ENCODE results near the gene SULT1A1.
"Not testable (repeated sequence)": the region's sequence is repeated elsewhere in the genome, so short reads cannot be mapped to it uniquely, and the experiment has no call there.

Gene SULT1A1

DNA sequence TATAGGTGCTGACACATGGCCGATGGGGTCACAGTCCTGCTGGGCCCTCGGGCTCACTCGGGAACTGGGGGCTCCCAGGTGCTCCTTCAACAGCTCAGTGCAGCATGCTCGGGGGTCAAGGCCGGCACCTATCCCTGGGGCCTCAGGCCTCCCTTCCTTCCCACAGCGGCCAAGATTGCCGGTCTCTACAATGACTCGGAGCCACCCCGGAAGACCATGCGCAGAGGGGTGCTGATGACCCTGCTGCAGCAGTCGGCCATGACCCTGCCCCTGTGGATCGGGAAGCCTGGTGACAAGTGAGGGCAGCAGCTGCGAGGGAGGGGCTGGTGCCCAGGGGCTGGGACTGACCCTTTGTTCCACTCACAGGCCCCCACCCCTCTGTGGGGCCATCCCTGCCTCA, 19.9 kb downstream of the SULT1A1 start:
- no peak for DNase-seq

DNA sequence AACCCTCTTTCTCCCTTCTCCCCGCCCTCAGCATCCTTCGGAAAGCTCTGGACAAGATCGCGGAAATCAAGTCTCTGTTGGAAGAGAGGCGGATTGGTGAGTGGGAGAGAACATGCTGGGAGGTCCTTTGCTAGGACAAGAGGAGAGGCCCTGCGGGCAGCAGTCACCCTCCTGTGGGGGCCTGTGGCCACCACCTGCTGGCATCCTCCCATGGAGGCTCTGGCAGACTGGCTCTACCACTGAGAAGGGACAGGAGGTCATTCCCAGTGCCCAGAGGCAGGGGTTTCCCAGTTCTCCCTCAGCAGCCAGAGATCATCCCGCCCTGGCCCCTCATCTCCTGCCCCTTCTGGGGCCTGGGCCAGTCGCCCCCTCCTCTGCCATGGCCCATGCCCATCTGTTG, 20.8 kb downstream of the SULT1A1 start:
- no peak for DNase-seq

DNA sequence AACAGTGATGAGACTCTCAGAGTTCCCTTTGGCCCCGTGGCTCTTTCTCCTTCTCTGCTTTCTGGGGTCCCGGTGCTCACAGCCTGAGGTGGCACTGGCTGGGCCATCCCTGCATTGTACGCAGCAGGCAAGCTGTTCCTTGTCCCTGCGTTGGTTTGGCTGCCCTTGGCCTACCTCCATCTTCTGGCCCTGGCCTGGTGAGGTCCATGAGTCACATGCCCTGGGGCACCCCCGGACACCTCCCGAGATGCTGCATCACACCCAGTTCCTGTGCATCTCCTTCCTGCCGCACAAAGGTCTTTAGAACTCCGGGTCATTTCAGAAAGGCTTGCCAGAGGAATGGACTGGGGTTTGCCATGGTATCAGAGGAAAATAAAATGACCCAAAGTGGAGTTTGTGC, 22.5 kb downstream of the SULT1A1 start:
- DNase-seq: no peak

DNA sequence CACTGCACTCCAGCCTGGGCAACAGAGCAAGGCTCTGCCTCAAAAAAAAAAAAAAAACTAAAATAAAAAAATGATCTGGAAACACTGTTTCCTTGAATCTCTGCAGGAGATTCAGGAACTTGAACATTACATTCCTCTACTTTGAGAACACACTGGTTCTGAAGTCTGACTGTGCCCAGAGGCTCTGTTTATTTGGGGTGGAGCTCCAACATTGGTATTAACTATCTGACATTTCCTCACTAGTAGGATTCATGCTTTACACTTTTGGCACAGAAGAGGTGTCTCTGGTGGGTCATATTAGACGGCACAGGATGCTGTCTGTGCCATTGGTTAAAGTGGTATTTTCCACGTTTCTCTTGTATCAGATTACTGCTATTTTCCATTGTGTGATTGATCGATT, 23.4 kb downstream of the SULT1A1 start:
- no peak for DNase-seq

DNA sequence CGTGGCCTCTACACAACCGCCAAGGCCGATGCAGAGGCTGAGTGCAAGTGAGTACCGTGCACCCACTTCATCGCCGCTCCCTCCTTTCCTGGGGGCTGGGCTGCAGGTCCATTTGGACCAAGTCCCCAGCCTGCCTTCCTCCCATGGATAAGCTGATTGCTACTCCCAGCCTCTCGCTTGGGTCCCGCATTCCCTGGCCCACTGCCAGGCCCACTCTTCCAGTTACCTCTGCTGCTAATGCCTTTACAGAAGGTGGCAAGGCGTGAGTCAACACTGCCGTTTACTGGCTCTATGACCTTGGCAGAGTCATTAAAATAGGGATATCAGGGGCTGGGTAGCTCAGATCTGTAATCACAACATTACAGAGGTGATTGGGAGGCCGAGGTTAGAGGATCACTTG, 24.2 kb downstream of the SULT1A1 start:
- DNase-seq: no peak

DNA sequence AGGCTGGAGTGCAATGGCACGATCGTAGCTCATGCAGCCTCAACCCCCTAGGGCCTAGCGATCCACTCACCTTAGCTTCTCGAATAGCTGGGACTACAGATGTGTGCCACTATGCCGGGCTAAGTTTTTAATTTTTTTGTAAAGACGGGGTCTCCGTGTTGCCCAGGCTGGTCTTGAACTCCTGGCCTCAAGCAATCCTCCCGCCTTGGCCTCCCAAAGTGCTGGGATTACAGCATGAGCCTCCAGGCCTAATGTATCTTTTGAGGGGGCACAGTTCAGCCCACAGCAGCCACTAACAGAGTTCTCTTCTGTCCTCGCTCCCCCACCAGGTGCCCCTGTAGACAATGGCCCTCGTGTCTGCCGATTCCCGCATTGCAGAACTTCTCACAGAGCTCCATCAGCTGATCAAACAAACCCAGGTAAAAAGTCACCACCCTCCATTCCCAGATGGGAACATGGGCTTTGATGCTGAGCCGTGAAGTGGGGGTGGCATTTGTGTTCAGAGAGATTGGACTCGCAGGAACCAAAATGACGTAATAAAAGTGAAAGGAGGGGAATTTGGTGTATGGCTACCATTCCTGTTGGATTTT, 29.0 kb downstream of the SULT1A1 start:
- DNase-seq: no peak

DNA sequence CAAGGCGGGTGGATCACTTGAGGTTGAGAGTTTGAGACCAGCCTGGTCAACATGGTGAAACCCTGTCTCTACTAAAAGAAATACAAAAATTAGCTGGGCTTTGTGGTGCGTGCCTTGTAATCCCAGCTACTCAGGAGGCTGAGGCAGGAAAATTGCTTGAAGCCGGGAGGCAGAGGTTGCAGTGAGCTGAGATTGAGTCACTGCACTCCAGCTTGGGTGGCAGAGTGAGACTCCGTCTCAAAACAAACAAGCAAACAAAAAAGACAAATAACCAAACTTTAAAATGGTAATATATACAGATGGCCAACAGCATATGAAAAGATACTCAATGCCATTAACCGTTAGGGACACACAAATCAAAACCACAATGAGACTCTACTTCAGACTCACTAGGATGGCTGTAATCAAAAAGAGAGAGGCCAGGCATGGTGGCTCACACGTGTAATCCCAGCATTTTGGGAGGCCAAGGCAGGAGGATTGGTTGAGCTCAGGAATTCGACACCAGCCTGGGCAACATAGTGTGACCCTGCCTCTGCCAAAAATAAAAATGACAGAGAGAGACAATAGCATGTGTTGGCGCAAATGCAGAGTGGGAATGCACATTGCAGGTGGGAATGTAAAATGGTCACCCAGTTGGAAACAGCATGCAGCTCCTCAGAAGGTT, 34.3 kb downstream of the SULT1A1 start:
- DNase-seq: no peak

DNA sequence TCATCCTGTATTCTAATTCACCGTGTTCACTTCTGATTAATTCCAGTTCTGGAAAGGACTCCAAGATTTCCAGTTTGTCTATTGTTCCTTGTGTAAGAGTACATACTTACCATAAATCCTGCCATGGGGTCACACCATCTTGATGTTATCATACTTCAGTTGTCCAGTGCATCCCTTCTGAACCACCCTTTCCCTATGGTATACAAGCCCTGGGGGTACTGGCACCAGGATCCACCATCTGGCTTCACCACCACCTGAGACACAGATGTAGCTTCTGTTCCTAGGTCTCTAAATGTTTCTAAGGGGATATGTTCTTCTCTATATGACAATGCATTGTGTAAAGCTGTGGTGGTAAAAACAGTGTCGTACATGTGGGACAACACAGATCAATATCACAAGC, 34.9 kb downstream of the SULT1A1 start:
- no peak for DNase-seq

DNA sequence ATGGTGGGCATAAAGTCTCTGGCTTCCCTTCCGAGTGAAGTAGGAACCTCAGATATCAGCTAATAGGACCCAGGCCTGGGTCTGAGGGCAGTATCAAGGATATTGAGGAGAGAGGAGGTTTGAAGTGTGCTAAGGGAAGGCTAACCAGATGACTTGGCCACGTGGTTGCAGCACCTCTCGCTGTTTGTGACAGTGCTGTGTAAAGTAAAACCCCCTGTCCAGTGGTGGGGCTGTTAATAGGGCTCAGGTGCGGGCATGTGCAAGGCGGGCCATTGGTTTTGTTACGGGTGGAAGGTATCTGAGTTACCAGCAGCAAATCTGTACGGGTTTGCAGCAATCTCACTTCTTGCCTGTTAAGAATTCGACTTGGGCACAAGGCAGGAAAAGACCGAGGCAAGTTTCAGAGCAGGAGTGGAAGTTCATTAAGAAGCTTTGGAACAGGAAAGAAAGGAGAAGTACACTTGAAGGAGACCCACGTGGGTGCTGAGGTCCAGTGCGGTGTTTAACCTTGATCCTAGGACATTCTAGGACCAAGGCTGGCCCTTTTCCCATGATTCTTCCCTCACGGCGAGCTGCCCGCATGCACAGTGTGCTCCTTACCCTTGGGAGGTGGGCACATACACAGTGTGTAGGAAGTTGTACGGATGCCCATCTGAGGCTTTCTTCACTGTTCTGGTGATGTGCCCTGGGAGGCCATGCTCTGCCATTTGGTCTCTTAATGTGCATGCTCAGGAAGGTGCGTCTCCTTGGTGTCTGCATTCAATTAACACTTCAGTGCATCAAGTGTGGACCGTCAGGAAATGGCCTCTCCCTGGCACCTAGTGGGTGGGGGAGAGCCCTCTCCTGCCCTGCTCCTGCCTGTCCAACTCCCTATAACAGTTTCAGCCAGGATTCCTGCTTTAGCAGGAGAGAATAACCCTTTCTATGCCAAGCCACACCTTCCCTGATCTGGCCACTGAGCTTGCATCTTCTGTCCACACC, 35.8 kb downstream of the SULT1A1 start:
- DNase-seq: no peak

DNA sequence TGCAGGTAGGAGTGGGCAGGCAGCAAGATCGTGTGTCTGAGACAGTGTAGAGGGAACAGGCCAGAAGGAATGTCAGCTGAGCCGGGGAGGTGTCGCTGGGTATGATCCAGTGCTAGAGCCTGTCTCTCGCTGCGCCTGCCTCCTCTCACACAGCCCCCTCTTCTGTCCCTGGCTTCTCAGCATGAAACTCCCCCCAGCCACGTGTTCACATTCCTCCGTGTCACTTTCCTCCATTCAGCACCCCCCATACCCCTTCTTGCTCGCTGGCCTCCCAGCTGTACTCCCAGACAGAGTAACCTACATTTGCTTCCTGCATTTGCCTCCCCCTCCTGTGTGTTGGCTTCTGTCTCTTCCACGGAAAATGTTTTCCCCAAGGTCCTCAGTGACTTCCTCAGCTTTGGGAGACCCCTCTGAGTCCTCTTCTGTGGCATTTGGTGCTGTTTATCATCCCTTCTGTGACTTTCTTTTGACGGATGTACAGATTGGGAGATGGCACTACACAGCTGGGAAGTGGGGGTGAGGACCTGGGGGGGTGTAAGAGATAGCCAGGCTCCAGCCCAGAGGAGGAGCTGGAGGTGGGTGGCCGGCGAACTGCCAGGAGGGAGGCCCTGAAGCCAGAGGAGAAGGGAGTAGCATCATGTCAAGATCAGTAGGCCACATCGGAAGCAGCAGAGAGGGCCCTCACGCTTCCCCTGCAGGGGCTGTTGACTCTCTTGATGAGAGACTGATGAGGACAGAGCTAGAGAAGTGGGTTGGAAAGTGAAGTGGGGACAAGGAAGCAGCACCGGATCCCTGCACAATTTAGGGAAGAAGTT, 36.9 kb downstream of the SULT1A1 start:
- no peak for DNase-seq

DNA sequence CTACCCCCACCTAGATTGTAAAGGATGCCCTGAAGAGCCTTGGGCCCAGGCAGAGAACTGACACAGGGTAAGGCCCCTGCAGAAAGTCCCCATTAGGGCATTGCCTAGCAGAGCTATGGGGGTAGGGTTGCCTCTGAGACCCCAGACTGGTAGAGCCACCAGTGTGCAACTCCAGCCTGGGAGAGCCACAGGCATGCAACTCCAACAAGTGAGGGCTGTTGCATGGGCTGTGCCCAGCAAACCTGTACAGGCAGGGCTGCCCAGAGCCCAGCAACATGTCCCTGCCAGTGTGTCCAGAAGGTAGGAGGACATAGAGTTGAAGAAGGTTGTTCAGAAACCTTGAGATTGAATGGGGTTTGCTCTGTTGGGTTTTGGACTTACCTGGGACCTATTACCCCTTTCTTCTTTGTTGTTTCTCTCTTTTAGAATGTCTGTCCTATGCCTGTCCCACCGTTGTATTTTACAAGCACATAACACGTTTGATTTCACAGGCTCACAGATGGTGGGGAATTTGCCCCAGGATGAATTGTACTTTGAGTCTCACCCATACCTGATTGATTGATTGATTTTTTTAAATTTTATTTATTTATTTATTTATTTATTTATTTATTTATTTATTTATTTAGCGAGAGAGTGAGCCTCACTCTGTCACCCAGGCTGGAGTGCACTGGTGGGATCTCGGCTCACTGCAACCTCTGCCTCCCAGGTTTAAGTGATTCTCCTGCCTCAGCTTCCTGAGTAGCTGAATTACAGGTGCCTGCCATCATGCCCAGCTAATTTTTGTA, 39.7 kb downstream of the SULT1A1 start:
- DNase-seq: no peak

DNA sequence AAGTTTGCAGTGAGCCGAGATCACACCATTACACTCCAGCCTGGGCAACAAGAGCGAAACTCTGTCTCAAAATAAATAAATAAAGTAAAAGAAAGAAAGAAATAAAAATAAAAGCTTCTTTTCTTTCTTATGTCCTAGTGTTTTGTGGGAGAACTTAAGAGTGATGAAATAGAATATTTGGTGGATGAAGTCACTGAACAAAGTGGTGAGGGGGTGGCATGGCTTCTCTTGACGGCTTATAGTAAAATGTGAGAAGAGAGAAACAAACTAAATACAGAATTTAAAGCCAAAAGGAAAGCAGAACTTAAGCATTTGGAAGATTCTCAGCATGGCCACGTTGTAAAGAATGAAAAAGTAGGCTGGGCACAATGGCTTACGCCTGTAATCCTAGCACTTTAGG, 40.8 kb downstream of the SULT1A1 start:
- DNase-seq: no peak

DNA sequence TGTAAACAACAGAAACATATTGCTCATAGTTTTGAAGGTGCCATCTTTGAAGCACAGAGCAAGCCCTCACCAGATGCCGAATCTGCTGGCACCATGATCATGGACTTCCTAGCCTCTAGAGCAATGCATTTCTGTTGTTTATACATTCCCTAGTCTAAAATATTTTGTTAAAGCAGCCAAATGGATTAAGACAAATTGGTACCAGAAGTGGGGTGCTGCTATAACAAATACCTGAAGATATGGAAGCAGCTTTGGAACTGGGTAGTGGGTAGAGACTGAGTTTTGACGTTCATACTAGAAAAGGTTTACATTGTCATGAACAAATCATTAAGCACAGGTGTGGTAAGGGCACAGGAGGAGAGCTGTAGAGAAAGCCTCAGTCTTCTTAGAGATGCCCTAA, 42.6 kb downstream of the SULT1A1 start:
- no peak for DNase-seq

DNA sequence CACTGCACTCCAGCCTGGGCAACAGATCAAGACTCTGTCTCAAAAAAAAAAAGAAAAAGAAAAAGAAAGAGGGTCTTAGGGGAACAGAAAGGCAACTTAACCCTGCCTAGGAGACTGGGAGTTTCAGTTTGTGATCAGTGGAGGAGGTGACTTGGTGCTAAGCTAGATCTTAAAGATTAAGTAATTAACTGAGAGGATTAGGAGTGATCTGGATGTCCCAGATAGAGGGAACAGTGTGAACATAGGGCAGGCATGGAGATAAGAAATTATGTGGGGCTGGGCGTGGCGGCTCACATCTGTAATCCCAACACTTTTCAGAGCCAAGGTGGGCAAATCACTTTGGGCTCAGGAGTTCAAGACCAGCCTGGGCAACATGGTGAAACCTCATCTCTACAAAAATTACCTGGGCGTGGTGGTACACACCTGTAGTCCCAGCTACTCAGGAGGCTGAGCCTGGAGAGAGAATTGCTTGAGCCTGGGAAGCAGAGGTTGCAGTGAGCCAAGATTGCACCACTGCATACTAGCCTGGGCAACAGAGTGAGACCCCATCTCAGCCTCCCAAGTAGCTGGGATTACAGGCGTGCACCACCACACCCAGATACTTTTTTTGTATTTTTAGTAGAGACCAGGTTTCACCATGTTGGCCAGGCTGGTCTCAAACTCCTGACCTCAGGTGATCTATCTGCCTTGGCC, 43.5 kb downstream of the SULT1A1 start:
- DNase-seq: not testable (repeated sequence)

DNA sequence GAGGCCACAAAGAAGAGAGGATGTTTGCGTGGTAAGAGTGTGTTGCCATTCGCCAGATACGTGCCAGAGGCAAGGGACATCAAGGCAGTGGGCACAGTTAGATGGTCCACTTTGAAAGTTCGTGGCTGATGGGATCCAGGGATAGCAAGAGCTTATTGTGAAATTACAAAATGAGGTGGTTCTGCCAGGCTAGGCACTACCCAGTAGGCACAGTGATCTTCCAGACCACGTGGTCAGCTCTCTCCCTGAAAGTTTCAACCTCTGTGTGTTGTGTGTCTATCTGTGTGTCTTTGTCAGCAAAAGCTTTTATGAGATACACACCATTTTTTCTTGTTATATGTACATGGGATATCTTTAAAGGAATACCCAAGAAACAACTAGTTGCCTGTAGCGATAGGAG, 46.6 kb downstream of the SULT1A1 start:
- no peak for DNase-seq

DNA sequence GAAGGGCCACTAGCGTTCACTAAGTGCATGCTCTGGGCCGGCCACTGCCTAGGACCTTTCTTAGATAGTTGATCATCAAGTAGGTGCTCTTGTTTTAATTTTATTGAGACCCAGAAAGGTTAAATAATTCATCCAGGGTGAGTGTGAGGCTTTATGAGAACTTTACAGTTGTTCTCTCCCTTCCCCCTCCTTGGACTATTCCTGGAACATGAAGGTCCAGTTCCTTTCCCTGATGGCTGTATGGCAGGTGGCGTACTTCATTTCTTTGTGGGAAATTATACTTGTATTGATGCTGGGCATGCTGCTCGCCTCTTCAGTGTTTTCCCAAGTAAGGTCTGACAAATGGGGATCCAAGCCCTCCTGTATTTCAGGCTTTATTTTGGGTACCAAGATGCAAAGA, 47.6 kb downstream of the SULT1A1 start:
- no peak for DNase-seq

DNA sequence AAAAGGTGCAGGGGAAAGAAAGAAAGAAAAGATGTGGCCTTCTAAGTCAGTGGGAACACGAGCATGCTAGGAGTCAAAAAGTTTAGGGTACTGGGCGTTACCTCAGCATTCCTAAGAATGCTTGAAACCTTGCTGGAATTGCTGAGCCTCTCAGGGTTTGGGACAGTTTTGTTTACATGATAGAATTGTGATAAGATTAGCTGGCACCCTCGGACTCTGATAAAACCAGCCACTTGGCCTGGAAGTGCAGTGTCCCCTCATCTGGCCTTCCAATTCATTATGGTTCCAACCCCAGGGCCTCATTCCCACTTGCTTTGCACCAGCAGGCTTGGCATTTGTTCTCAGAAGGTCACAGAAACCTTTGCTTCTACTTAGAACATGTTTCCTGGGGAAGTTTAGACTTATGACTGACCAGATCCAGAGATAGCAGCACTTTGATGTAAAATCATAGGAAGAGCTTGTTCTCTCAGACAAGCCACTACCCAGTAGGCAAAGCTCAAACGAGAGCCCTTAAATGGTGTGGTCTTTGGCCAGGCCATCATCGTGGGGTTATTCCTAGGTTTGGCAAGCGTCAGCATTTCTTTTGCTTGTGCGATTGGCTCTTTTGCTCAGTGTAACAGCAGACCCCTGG, 48.2 kb downstream of the SULT1A1 start:
- DNase-seq: no peak

DNA sequence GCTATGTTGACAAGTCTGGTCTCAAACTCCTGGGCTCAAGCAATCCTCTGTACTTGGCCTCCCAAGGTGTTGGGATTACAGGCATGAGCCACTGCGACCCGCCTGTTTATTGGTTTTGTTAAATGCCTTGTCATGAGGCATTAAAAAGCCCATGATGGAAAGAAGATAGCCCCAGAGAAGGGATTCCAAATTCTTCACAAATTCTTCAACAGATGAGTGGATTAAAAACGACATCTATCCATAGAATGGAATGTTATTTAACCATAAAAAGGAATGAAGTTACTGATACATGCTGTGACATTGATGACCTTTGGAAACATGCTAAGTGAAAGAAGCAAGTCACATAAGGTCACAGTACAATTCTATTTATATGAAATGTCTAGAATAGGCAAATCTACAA, 51.4 kb downstream of the SULT1A1 start:
- no peak for DNase-seq

DNA sequence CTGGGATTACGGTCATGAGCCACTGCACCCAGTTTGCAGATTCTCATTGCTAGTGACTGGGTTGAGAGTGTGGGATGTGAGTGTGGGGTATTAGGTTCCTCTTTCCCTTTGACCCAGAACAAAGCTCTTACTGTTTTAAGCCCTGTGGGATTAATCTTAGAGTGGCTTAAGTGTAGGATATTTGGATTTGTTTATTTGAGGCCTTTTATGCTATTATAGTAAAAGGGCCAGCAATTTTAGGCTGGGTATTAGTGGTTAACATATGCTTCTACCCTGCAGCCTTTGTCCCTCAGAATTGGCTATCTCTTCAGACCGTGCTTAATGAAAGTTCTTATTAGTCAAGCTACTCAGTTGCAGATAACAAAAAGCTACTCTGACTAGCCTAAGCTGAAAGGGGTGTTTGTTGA, 52.9 kb downstream of the SULT1A1 start:
- no peak for DNase-seq

DNA sequence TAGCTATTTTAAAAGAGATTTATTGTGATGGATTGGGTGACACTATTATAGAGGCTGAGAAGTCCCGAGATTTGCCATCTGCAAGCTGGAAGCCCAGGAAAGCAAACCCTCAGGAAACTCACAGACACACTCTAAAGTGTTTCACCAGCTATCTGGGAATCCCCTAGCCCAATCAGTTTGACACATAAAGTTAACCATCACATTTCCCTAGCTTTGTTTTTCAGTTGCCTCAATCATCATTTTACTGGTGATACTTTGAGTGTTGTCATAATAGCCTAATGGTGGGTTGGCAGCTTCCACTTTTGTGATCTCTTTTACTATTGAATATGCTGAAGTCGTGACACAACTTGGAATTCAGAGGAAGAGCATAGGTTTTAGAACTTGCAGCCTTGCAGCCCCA, 54.3 kb downstream of the SULT1A1 start:
- no peak for DNase-seq
